IMR-90 (cell line): ENCODE results near the gene PLA2G2F.

Experiments
- CHD1 ChIP-seq: IDR thresholded peaks from 2 replicates; pipeline ENCODE4 v1.6.1; 2012; ENCODE audit warnings: low read depth, low read length, improper control_type of control experiment
- FOS ChIP-seq: fragments of 150-350 bp; IDR thresholded peaks from 2 replicates; pipeline ENCODE4 v1.6.1; 2016; ENCODE audit warnings: low read depth, low read length
- MAFK ChIP-seq: IDR thresholded peaks from 2 replicates; pipeline ENCODE4 v1.6.1; 2012; ENCODE audit warnings: low read depth, low read length, improper control_type of control experiment
- MAZ ChIP-seq: IDR thresholded peaks from 2 replicates; pipeline ENCODE4 v1.6.1; 2012; ENCODE audit warnings: low read depth, mild to moderate bottlenecking, low read length, improper control_type of control experiment, moderate library complexity, borderline replicate concordance
- MXI1 ChIP-seq: IDR thresholded peaks from 2 replicates; pipeline ENCODE4 v1.6.1; 2012; ENCODE audit warnings: low read depth, mild to moderate bottlenecking, low read length, moderate library complexity, borderline replicate concordance
- POLR2A ChIP-seq: IDR thresholded peaks from 2 replicates; pipeline ENCODE4 v1.6.1; 2012; ENCODE audit warnings: mild to moderate bottlenecking, low read depth, low read length
- RAD21 ChIP-seq: IDR thresholded peaks from 2 replicates; pipeline ENCODE4 v1.6.1; 2012; ENCODE audit warnings: low read length, improper control_type of control experiment
- RCOR1 ChIP-seq: IDR thresholded peaks from 2 replicates; pipeline ENCODE4 v1.6.1; 2012; ENCODE audit warnings: mild to moderate bottlenecking, low read length, improper control_type of control experiment; ENCODE audit not compliant: insufficient replicate concordance
- RFX5 ChIP-seq: IDR thresholded peaks from 2 replicates; pipeline ENCODE4 v1.8.0; 2012; ENCODE audit warnings: low read depth, mild to moderate bottlenecking, low read length, moderate library complexity
- TF ChIP-seq, protein P1 (sequence below): conservative IDR thresholded peaks from 2 replicates; pipeline ENCODE4 v1.5.1; 2012; ENCODE audit warnings: mild to moderate bottlenecking, low read depth, low read length, improper control_type of control experiment
- TF ChIP-seq, protein P2 (sequence below): fragments of 150-350 bp; IDR thresholded peaks from 2 replicates; pipeline ENCODE4 v1.6.1; 2017; ENCODE audit warnings: mild to moderate bottlenecking, antibody characterized with exemption, low read length, low read depth

DNA sequence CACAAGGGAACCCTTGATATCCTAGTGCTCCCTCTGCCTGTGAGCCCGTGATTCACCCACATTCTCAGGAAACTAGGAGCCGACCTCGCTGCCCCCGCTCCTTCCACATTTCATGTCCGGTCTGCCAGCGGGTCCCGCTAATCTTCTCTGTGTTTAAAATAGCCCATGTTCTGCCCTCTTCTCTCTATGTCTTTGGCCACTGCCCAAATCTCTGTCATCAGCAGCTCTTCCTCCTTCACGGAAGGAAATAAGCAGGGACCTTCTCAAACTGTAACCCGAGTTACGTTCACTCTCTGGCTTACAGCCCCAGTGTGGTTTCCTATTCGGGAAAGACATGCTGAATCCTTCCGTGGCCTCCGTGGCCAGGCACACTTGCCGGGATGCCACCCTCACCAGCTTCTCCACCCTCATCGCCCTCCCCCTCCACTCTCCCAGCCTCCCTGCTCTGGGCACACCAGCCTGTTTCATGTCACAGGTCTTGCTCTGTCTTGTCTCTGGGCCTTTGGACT is 25.6 kb downstream of the PLA2G2F start:
- TF ChIP-seq, protein P1, sequence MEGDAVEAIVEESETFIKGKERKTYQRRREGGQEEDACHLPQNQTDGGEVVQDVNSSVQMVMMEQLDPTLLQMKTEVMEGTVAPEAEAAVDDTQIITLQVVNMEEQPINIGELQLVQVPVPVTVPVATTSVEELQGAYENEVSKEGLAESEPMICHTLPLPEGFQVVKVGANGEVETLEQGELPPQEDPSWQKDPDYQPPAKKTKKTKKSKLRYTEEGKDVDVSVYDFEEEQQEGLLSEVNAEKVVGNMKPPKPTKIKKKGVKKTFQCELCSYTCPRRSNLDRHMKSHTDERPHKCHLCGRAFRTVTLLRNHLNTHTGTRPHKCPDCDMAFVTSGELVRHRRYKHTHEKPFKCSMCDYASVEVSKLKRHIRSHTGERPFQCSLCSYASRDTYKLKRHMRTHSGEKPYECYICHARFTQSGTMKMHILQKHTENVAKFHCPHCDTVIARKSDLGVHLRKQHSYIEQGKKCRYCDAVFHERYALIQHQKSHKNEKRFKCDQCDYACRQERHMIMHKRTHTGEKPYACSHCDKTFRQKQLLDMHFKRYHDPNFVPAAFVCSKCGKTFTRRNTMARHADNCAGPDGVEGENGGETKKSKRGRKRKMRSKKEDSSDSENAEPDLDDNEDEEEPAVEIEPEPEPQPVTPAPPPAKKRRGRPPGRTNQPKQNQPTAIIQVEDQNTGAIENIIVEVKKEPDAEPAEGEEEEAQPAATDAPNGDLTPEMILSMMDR, result 0 out of 2 replicates have a peak, but pooled peaks have one; percentile 4
- TF ChIP-seq RCOR1 (no peak), RAD21 (no peak), POLR2A (no peak), CHD1 (no peak), RFX5 (no peak), MAFK (no peak), FOS (no peak), MXI1 (no peak), MAZ (no peak)
- TF ChIP-seq, protein P2, sequence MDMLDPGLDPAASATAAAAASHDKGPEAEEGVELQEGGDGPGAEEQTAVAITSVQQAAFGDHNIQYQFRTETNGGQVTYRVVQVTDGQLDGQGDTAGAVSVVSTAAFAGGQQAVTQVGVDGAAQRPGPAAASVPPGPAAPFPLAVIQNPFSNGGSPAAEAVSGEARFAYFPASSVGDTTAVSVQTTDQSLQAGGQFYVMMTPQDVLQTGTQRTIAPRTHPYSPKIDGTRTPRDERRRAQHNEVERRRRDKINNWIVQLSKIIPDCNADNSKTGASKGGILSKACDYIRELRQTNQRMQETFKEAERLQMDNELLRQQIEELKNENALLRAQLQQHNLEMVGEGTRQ, result no peak
